HG03558 (cell line): Measurements from ENCODE around the gene RRM2.
A peak's percentile ranks its signal among the peaks of the same experiment; 100 is the strongest.

ENCODE experiments used
- ATAC-seq: cut with Tn5 transposase; IDR thresholded peaks from one replicate; pipeline ENCODE4 v1.9.1; 2021; ENCODE audit warnings: moderate number of reproducible peaks; ENCODE audit not compliant: unreplicated experiment; ENCODE audit errors: extremely low read depth

Gene RRM2

GRCh38 chr2:10122500-10123280 is at the start of gene RRM2:
TSS of gene RRM2 (plus strand) at chr2:10122739. CDS start at chr2:10122799, 60 bp downstream.
- peak; percentile 45 for ATAC-seq

GRCh38 chr2:10073706-10074105 is 48.8 kb upstream of the RRM2 start:
- ATAC-seq = no peak

- ATAC-seq = no peak
These were observed 47.4 kb upstream of the RRM2 start for GRCh38 chr2:10075101-10075500.

GRCh38 chr2:10075571-10076209 is 46.8 kb upstream of the RRM2 start:
- ATAC-seq = no peak

GRCh38 chr2:10076511-10076910 is 46.0 kb upstream of the RRM2 start:
- ATAC-seq = no peak

- no peak for ATAC-seq
These were observed 45.5 kb upstream of the RRM2 start for GRCh38 chr2:10076988-10077527.

- no peak for ATAC-seq
These were observed 44.5 kb upstream of the RRM2 start for GRCh38 chr2:10078001-10078400.

GRCh38 chr2:10078704-10079265 is 43.8 kb upstream of the RRM2 start:
- no peak for ATAC-seq

- ATAC-seq = no peak
These were observed 43.2 kb upstream of the RRM2 start for GRCh38 chr2:10079266-10079869.

- no peak for ATAC-seq
These were observed 42.5 kb upstream of the RRM2 start, which contains the start of gene CYS1 for GRCh38 chr2:10079870-10080535. TSS of gene CYS1 (minus strand) at chr2:10080411. CDS start at chr2:10080223, 188 bp downstream.

GRCh38 chr2:10080536-10081304 is 41.8 kb upstream of the RRM2 start:
- ATAC-seq = no peak

GRCh38 chr2:10083046-10083445 is 39.5 kb upstream of the RRM2 start:
- no peak for ATAC-seq

- no peak for ATAC-seq
These were observed 38.8 kb upstream of the RRM2 start for GRCh38 chr2:10083692-10084211.

GRCh38 chr2:10084223-10084865 is 38.2 kb upstream of the RRM2 start:
- no peak for ATAC-seq

- no peak for ATAC-seq
These were observed 37.4 kb upstream of the RRM2 start for GRCh38 chr2:10085043-10085667.

GRCh38 chr2:10085668-10086059 is 36.9 kb upstream of the RRM2 start:
- no peak for ATAC-seq

- no peak for ATAC-seq
These were observed 35.6 kb upstream of the RRM2 start for GRCh38 chr2:10086950-10087349.

- no peak for ATAC-seq
These were observed 35.2 kb upstream of the RRM2 start for GRCh38 chr2:10087360-10087759.
